Omental fat pad (tissue), 4 donors: ENCODE data around the gene NPAS3. TPM values are rescaled to one million over a fixed set of nuclear protein-coding genes. Genes with fewer than 3 reads are reported as not detected.

ENCODE experiments used
- ATAC-seq: fragments of 150-250 bp; one replicate; pipeline ENCODE4 v1.9.1; 2016; ENCODE audit warnings: mild to moderate bottlenecking, moderate library complexity; ENCODE audit not compliant: low FRiP score
- DNase-seq: peaks from one replicate; pipeline ENCODE4 v3.0.0-alpha.2; 2019; ENCODE audit warnings: low spot score
- total RNA-seq, 4 donors: library from RNA; depleted of rRNA; stranded (reverse); fragments of >200 nt; gene quantifications; one replicate each; pipeline ENCODE4 v1.1.0, GENCODE V29; 2016
- TF ChIP-seq, protein P1 (sequence below), 3 donors: fragments of 450-650 bp; IDR thresholded peaks; one replicate each; pipeline ENCODE4 v1.5.1; 2016 to 2017; ENCODE audit warnings: antibody characterized with exemption in 3 of 3, mild to moderate bottlenecking in 3 of 3, moderate library complexity in 2 of 3

The NPAS3 gene
- total RNA-seq, 4 donors from 2014 or later, result 0.79 to 6.0 (median 2.5) TPM

DNA sequence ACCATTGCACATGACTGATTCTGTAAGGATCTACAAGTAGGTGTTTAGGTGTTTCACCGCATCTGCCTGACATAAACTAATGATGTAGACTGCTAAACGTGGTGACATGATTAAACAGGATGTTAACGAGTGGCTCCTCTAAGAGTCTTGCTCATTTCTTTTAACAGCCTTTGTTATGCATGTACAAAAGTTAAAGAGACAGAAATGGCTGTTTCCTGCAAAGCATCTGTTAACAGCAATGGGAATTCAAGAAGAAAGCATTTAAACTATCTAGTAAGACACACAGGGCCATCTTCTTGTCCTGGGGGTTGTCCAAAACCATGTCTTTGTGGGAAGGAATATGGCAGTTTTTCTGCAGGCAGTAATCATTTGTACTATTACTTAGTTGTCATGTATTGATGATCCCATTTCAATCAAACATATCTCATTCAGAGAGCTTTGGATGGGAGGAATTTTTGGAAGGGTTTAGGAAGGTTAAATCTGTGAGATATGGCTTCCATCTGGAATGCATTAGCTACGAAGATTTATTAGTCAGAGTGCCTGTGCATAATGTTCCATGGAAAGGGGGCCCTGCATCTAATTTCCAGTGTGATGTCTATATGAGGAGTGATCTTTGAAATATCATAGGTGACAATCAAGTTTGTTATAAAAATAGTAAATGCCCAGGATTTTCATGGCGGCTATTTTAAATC lies 517.1 kb downstream of the NPAS3 start:
- DNase-seq (no peak), ATAC-seq (no peak)
- TF ChIP-seq, protein P1, sequence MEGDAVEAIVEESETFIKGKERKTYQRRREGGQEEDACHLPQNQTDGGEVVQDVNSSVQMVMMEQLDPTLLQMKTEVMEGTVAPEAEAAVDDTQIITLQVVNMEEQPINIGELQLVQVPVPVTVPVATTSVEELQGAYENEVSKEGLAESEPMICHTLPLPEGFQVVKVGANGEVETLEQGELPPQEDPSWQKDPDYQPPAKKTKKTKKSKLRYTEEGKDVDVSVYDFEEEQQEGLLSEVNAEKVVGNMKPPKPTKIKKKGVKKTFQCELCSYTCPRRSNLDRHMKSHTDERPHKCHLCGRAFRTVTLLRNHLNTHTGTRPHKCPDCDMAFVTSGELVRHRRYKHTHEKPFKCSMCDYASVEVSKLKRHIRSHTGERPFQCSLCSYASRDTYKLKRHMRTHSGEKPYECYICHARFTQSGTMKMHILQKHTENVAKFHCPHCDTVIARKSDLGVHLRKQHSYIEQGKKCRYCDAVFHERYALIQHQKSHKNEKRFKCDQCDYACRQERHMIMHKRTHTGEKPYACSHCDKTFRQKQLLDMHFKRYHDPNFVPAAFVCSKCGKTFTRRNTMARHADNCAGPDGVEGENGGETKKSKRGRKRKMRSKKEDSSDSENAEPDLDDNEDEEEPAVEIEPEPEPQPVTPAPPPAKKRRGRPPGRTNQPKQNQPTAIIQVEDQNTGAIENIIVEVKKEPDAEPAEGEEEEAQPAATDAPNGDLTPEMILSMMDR (IDR thresholded peaks at IDR 0.05), result no peak

GRCh38 chr14:33457021-33457420 lies 518.3 kb downstream of the NPAS3 start:
- TF ChIP-seq, protein P1 (IDR thresholded peaks at IDR 0.05), result no peak
- no peak for DNase-seq
- no peak for ATAC-seq

DNA sequence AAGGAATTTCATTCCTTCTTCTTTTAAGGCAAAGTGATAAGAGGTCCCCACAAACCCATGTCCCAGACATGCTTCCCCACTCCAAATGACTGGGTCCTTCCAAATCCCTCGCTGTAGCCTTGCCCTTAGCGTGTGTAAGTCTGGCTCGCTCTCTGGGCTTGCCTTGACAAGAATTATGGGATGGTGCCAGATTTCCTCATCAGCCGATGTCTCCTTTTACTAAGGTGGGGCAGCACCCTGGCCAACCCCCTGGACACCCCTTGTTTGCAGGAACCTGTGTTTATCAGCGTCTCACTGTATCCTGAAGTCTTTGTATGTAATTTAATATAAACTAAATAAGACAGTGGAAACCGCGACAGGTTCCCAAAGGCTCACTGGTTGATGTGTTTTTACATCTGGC lies 518.9 kb downstream of the NPAS3 start:
- DNase-seq, result no peak
- ATAC-seq, result no peak
- TF ChIP-seq, protein P1 (IDR thresholded peaks at IDR 0.05), result no peak

GRCh38 chr14:33460164-33460563 lies 521.5 kb downstream of the NPAS3 start:
- TF ChIP-seq, protein P1 (IDR thresholded peaks at IDR 0.05), result no peak
- no peak for ATAC-seq
- no peak for DNase-seq

GRCh38 chr14:33461036-33461435 lies 522.4 kb downstream of the NPAS3 start:
- no peak for ATAC-seq

DNA sequence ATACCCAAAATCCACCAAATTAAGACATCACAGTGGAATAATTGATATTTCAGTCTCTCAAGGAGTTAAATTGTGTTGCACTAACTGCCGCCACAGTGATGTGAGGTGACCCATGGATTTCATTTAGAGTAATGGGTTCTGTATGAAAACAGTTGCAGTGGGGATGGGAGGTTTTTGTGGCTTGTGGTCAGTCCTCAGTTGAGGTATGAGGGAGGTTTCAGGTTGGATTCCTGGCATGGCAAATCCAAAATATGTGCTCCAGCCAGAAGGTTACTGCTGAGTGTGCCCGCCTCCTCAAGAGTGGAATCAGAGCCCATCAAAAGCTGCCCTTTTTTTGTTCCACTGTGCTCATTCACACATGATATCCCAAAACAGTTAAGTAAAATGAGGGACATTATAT lies 525.1 kb downstream of the NPAS3 start:
- ATAC-seq, result no peak
- TF ChIP-seq, protein P1 (IDR thresholded peaks at IDR 0.05), result no peak

More at GRCh38 chr14:33461036-33461435, 522.4 kb downstream of the NPAS3 start:
- TF ChIP-seq, protein P1 (IDR thresholded peaks at IDR 0.05), result no peak
- DNase-seq, result no peak

DNA sequence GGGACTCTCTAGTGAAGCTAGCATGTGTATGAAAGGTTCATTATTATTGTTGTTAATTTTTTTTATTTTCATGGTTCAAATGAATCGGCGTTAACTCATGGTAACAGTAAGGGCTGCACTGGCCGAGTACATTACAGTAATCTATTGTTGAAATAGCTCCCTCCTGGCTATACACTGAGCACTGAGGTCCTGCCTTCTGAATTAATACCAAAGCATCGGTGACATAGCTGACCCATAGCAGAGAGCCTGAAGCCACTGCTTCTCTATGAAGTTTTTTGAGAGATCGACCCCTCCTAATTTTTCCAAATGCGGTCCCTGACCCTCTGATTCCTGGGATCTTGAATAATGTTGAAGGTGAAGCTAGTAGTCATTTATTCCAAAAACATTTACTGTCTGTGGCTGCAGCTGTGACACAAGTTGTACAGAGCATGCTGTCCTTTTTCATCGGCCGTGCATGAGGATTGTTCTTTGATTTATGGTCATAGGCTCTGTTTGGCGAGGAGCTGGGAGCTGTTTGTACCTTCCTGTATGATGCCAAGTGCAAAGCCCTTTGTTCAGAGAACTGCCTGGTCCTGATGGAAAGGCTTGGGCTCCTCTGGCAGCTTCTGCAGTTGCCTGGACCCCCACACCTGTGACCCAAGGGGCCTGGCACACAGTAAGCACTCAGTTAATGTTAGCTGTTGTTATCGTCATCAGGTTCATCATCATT lies 525.7 kb downstream of the NPAS3 start:
- TF ChIP-seq, protein P1 (IDR thresholded peaks at IDR 0.05), result no peak
- no peak for DNase-seq
- no peak for ATAC-seq

More for the DNA sequence above, 525.1 kb downstream of the NPAS3 start:
- no peak for DNase-seq
